NT2/D1 (cell line): ENCODE results near the gene TPD52L2.
"Not testable (repeated sequence)": the region's sequence is repeated elsewhere in the genome, so short reads cannot be mapped to it uniquely, and the experiment has no call there.

ENCODE experiments used
- DNase-seq: peaks from one replicate; pipeline ENCODE4 v3.0.0-alpha.2; 2011; ENCODE audit warnings: low read depth, low spot score
- H3K27me3 ChIP-seq: 2 replicates; pipeline ENCODE4 v1.6.0; 2011; ENCODE audit warnings: mild to moderate bottlenecking; ENCODE audit not compliant: insufficient read length, insufficient read depth
- H3K36me3 ChIP-seq: 2 replicates; pipeline ENCODE4 v1.6.1; 2011; ENCODE audit warnings: mild to moderate bottlenecking, low read length, mixed read lengths; ENCODE audit not compliant: insufficient read depth, insufficient read length
- H3K4me1 ChIP-seq: 2 replicates; pipeline ENCODE4 v1.5.1; 2011; ENCODE audit not compliant: insufficient read depth, insufficient read length
- H3K4me3 ChIP-seq: 2 replicates; pipeline ENCODE4 v1.5.1; 2011; ENCODE audit warnings: low read depth; ENCODE audit not compliant: insufficient read length
- H3K9ac ChIP-seq: 2 replicates; pipeline ENCODE4 v1.6.0; 2011; ENCODE audit warnings: low read depth; ENCODE audit not compliant: insufficient read length
- H3K9me3 ChIP-seq: 2 replicates; pipeline ENCODE4 v1.5.1; 2011; ENCODE audit warnings: mild to moderate bottlenecking, low read length; ENCODE audit not compliant: insufficient read depth
- SUZ12 ChIP-seq: IDR thresholded peaks from 2 replicates; pipeline ENCODE4 v1.6.1; 2011; ENCODE audit not compliant: insufficient read length, insufficient read depth; ENCODE audit errors: extremely low read depth
- YY1 ChIP-seq: IDR thresholded peaks from 2 replicates; pipeline ENCODE4 v1.6.1; 2011; ENCODE audit not compliant: insufficient read length, insufficient read depth
- ZNF274 ChIP-seq: IDR thresholded peaks from 2 replicates; pipeline ENCODE4 v1.6.1; 2011; ENCODE audit warnings: mild to moderate bottlenecking, low read depth, low read length

Gene TPD52L2

DNA sequence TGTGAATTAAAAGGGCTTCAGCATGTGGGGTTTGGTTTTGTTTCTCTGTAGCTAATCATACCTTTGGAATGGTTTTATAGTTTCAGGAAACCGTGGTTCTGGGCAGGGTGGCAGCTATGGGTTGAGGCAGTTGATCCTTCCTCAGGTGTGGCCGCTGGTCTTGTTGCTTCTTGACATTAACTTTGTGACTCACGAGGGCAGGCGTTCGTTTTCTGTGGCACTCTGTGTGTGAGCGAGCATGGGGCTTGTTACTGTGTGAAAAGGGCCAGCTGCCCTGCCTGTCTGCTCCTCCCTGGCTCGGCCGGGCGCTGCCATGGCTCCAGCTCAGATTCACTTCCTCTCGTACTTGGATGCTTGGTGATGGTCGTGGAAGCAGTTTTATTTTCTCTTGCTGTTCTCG, 46.1 kb downstream of the TPD52L2 start:
- DNase-seq: no peak
- no peak overlapping the region for H3K4me3 ChIP-seq
- H3K9me3 ChIP-seq: peaks cover 13% of the 10 kb centered on the region
- no peaks in the 10 kb centered on the region for H3K27me3 ChIP-seq
- TF ChIP-seq YY1 (no peak), SUZ12 (no peak), ZNF274 (no peak)
- peaks cover 8% of the 10 kb centered on the region for H3K4me1 ChIP-seq
- H3K9ac ChIP-seq: no peak overlapping the region
- peaks cover 16% of the 10 kb centered on the region for H3K36me3 ChIP-seq

GRCh38 chr20:63913768-63914167, 48.7 kb downstream of the TPD52L2 start:
- no peak overlapping the region for H3K9ac ChIP-seq
- peaks cover 15% of the 10 kb centered on the region for H3K36me3 ChIP-seq
- peaks cover 8% of the 10 kb centered on the region for H3K4me1 ChIP-seq
- H3K27me3 ChIP-seq: no peaks in the 10 kb centered on the region
- peaks cover 17% of the 10 kb centered on the region for H3K9me3 ChIP-seq
- no peak overlapping the region for H3K4me3 ChIP-seq
- DNase-seq: no peak
- TF ChIP-seq ZNF274: no peak
- TF ChIP-seq YY1: no peak
- TF ChIP-seq SUZ12: no peak

- Histone ChIP-seq H3K27me3 (no peaks in the 10 kb centered on the region), H3K4me3 (no peak overlapping the region), H3K9me3 (peaks cover 17% of the 10 kb centered on the region), H3K9ac (no peak overlapping the region), H3K36me3 (peaks cover 22% of the 10 kb centered on the region), H3K4me1 (peaks cover 6% of the 10 kb centered on the region)
- no peak for DNase-seq
- TF ChIP-seq YY1 (no peak), SUZ12 (no peak), ZNF274 (no peak)
These were observed 50.4 kb downstream of the TPD52L2 start for GRCh38 chr20:63915471-63915870.

GRCh38 chr20:63916371-63916939, 51.4 kb downstream of the TPD52L2 start:
- not testable (repeated sequence) for H3K4me3 ChIP-seq, DNase-seq, H3K27me3 ChIP-seq, H3K4me1 ChIP-seq, H3K9ac ChIP-seq
- Histone ChIP-seq H3K9me3 (peaks cover 17% of the 10 kb centered on the region), H3K36me3 (peaks cover 23% of the 10 kb centered on the region)

DNA sequence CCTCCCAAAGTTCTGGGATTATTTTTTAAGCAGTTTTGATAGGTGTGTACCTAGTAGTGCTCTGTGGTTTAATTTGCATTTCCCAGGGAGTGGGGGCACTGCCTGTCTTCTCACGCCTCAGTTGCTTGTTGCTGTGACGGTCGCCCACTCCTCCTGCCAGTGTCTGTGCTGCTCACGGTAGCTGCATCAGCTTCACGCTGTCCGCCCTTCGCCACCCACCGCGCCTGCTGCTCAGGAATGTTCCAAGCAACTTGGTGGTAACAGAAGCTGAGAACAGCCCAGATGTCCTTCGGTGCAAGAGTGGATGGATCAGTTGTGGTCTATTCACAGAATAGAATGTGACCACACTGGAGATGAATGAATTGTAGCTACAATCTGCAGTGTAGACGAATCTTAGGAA, 52.7 kb downstream of the TPD52L2 start:
- DNase-seq: no peak
- Histone ChIP-seq H3K9me3 (peaks cover 17% of the 10 kb centered on the region), H3K4me1 (peaks cover 3% of the 10 kb centered on the region), H3K9ac (no peak overlapping the region), H3K36me3 (peaks cover 27% of the 10 kb centered on the region), H3K27me3 (no peaks in the 10 kb centered on the region), H3K4me3 (no peak overlapping the region)
- TF ChIP-seq YY1 (no peak), SUZ12 (no peak), ZNF274 (no peak)

DNA sequence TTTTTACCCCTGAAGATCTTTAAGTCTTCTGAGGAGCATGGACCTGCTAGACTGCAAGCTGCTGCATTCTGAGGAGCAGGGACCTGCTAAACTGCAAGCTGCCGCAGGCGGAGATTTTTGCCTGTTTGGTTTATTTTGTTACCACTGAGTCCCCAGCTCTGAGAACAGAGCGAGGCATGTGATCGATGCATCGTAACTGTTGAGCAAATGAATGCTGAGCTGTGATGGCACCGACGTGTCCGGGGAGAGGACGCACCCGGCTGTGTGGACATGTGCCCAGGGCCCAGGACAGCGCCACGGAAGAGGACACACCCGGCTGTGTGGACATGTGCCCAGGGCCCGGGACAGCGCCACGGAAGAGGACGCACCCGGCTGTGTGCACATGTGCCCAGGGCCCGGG, 54.1 kb downstream of the TPD52L2 start:
- no peak for TF ChIP-seq YY1
- TF ChIP-seq SUZ12: no peak
- TF ChIP-seq ZNF274: no peak
- Histone ChIP-seq H3K4me3 (no peak overlapping the region), H3K36me3 (peaks cover 32% of the 10 kb centered on the region), H3K9me3 (peaks cover 17% of the 10 kb centered on the region), H3K9ac (no peak overlapping the region), H3K4me1 (no peaks in the 10 kb centered on the region), H3K27me3 (no peaks in the 10 kb centered on the region)
- DNase-seq: no peak

DNA sequence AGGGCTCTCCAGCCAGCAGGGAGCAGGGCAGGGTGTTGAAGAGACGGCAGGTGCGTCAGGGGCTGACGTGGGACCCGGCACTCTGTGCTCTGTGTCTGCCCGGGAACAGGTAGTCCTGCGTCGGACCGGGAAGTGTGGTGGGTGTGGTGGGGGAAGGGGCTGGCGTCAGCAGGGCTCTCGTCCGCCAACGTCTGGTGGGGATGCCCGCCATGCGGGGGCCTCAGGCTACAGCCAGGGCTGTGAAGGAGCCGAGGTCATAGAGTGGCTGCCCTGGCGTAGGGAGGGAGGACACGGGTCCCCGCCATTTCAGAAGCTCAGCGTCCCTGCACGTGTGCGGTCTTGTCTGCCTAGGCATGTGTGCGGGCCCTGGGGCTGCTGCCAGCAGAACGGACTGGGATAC, 55.2 kb downstream of the TPD52L2 start:
- DNase-seq: no peak
- Histone ChIP-seq H3K9ac (no peak overlapping the region), H3K4me1 (no peaks in the 10 kb centered on the region), H3K9me3 (peaks cover 13% of the 10 kb centered on the region), H3K36me3 (peaks cover 27% of the 10 kb centered on the region), H3K27me3 (no peaks in the 10 kb centered on the region), H3K4me3 (no peak overlapping the region)
- TF ChIP-seq SUZ12 (no peak), YY1 (no peak)

GRCh38 chr20:63923651-63924050, 58.6 kb downstream of the TPD52L2 start:
- H3K4me1 ChIP-seq: no peaks in the 10 kb centered on the region
- no peak overlapping the region for H3K4me3 ChIP-seq
- H3K27me3 ChIP-seq: no peaks in the 10 kb centered on the region
- H3K9me3 ChIP-seq: no peaks in the 10 kb centered on the region
- DNase-seq: no peak
- peaks cover 40% of the 10 kb centered on the region for H3K36me3 ChIP-seq
- H3K9ac ChIP-seq: no peak overlapping the region
- TF ChIP-seq YY1 (no peak), SUZ12 (no peak), ZNF274 (no peak)
